Pulmonary artery endothelial cell (primary cell): ENCODE data around the gene DDX6. TPM values are rescaled to one million over a fixed set of nuclear protein-coding genes. Genes with fewer than 3 reads are reported as not detected.

ENCODE experiments used
- DNase-seq: peaks from one replicate; pipeline ENCODE4 v3.0.0-alpha.2; 2011; ENCODE audit warnings: low read depth, low spot score
- total RNA-seq: library from RNA; depleted of rRNA; stranded (reverse); fragments of >200 nt; gene quantifications from 2 replicates; pipeline ENCODE4 v1.2.3, GENCODE V29; 2014

Gene DDX6
- total RNA-seq, 1 donor from 2014 or later: 127 TPM

DNA sequence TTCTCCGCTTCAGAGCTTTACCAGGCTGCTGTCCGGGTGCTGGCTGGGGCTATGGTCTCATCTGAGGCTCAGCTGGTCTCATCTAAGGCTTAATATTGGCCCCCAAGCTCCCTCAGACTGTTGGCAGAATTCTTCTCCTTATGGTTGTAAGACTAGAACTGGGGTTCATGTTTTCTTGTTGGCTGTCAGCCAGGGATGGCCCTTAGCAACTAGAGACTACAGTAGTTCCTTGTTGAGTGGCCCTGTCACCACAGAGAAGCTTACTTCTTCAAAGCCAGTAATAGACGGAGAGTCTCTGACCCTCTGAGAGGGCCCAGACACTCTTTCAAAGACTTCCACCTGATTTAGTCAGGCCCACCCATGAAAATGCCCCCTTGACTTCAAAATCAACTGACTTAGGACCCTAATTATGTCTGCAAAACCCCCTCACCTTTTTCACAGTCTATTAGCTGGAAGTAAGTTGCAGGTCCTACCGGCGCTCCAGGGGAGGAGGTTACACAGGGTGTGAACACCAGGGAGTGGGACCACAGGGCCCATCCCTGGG is 87.3 kb downstream of the DDX6 start:
- no peak for DNase-seq

DNA sequence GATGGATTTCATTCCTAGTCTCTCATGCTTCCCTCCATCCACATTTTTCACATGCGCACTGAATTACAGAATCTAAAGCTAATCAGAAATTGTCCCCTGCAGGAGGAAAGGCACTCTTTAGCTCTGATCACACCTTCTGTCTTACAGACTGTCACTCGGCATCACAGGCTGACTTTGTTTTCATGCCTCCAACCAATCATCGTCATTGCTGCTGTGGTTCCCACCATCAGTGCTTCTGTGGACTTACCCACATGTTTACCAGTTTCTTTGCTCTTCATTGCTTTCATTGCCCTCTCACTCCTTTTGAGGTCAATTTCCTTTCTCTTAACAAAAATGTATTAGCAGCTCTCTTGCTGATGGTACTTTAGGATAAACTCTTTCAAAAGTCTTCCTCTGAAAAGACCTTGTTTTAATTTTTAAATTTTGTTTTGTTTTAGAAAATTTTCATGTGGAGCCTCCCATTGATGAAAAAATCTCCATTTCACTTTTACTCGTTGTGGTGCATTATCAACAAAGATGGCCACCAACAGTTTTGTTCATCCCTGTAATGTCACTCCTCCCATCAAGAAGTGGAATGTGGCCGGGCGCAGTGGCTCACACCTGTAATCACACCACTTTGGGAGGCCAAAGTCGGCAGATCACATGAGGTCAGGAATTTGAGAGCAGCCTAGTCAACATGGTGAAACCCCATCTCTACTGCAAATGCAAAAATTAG is 91.3 kb downstream of the DDX6 start:
- no peak for DNase-seq

Other genes starting within 250 kb of the DDX6 start
- 25.5 and 33.6 TPM in 2 replicates for gene IFT46, start 225.2 kb downstream of the DDX6 start, total RNA-seq
- 130 and 149 TPM in 2 replicates for gene ARCN1, start 218.8 kb downstream of the DDX6 start, total RNA-seq
- 67.0 and 79.3 TPM in 2 replicates for gene PHLDB1, start 183.5 kb downstream of the DDX6 start, total RNA-seq
- not detected in 2 replicates for gene TREH, start 111.5 kb downstream of the DDX6 start, total RNA-seq
- not detected in 2 replicates for gene CXCR5, start 92.7 kb upstream of the DDX6 start, total RNA-seq
- gene BCL9L, start 134.8 kb upstream of the DDX6 start, total RNA-seq: 8.3 and 9.1 TPM in 2 replicates
- not detected in 2 replicates for gene UPK2, start 165.1 kb upstream of the DDX6 start, total RNA-seq
- gene FOXR1, start 180.6 kb upstream of the DDX6 start, total RNA-seq: not detected in 2 replicates
- gene CENATAC, start 207.0 kb upstream of the DDX6 start, total RNA-seq: 11.6 and 13.9 TPM in 2 replicates
- 629 and 746 TPM in 2 replicates for gene RPS25, start 227.2 kb upstream of the DDX6 start, total RNA-seq
- gene TRAPPC4, start 227.6 kb upstream of the DDX6 start, total RNA-seq: 64.5 and 119 TPM in 2 replicates
- gene SLC37A4, start 239.7 kb upstream of the DDX6 start, total RNA-seq: 15.2 and 15.4 TPM in 2 replicates